IMR-90 (cell line): ENCODE measurements around the gene TXNL4B. TPM values are rescaled to one million over a fixed set of nuclear protein-coding genes. Genes with fewer than 3 reads are reported as not detected.

Experiments
- ATAC-seq: fragments of 200-7000 bp; cut with Tn5 transposase; 2 replicates; pipeline ENCODE4 v1.9.1; 2020; ENCODE audit warnings: low read depth, mild to moderate bottlenecking, moderate library complexity
- BruUV-seq: library from RNA; stranded (reverse); fragments of 400-500 nt; replicated peaks from 2 replicates; lab custom pipeline; 2021; lab: Mats Ljungman, UMichigan
- CTCF ChIA-PET: fragments of 300-600 bp; formaldehyde crosslinking; extraction: SDS; loops from one replicate; lab custom pipeline; 2021; ENCODE audit warnings: antibody characterized with exemption; lab: Yijun Ruan, JAX
- POLR2A ChIA-PET: fragments of 300-600 bp; sonication (Branson Sonifier 250); formaldehyde crosslinking; loops from one replicate; lab custom pipeline; 2022; ENCODE audit warnings: antibody characterized with exemption; ENCODE audit not compliant: unreplicated experiment; lab: Charles Lee
- DNase-seq: peaks from one replicate; pipeline ENCODE4 v3.0.0; 2013
- H2AFZ ChIP-seq: replicated peaks from 2 replicates; pipeline ENCODE3; 2013; ENCODE audit warnings: low read length, mild to moderate bottlenecking; ENCODE audit not compliant: poor library complexity
- H2AK5ac ChIP-seq: 2 replicates; pipeline ENCODE4 v1.6.1; 2013; ENCODE audit warnings: low read depth, low read length, inconsistent platforms
- H2AK9ac ChIP-seq: replicated peaks from 2 replicates; pipeline ENCODE3; 2013; ENCODE audit warnings: mild to moderate bottlenecking, low read depth, low read length, moderate library complexity; ENCODE audit not compliant: poor library complexity
- H2BK120ac ChIP-seq: 2 replicates; pipeline ENCODE4 v1.6.1; 2013; ENCODE audit warnings: low read depth, low read length, inconsistent platforms
- H2BK15ac ChIP-seq: 3 replicates; pipeline ENCODE4 v1.6.1; 2013; ENCODE audit warnings: low read depth, low read length, inconsistent platforms
- H2BK20ac ChIP-seq: 2 replicates; pipeline ENCODE4 v1.6.1; 2013; ENCODE audit warnings: low read depth, mild to moderate bottlenecking, inconsistent platforms, low read length, moderate library complexity
- H2BK5ac ChIP-seq: 2 replicates; pipeline ENCODE4 v1.6.1; 2013; ENCODE audit warnings: mild to moderate bottlenecking, low read depth, low read length, inconsistent platforms; ENCODE audit not compliant: poor library complexity, severe bottlenecking
- H3K14ac ChIP-seq: replicated peaks from 2 replicates; pipeline ENCODE4 v1.6.1; 2013; ENCODE audit warnings: low read depth, low read length, inconsistent platforms
- H3K18ac ChIP-seq: 2 replicates; pipeline ENCODE4 v1.6.1; 2013; ENCODE audit warnings: low read depth, low read length, control low read depth
- H3K23ac ChIP-seq: 2 replicates; pipeline ENCODE4 v1.6.1; 2013; ENCODE audit warnings: low read depth, low read length, inconsistent platforms
- H3K27ac ChIP-seq: 2 replicates; pipeline ENCODE4 v1.5.1; 2013; ENCODE audit warnings: mild to moderate bottlenecking, control low read depth, low read length; ENCODE audit not compliant: insufficient read depth
- H3K27me3 ChIP-seq: 2 replicates; pipeline ENCODE4 v1.6.1; 2013; ENCODE audit warnings: low read length; ENCODE audit not compliant: control insufficient read depth, insufficient read depth
- H3K36me3 ChIP-seq: 2 replicates; pipeline ENCODE4 v1.6.1; 2013; ENCODE audit warnings: low read length, mixed read lengths; ENCODE audit not compliant: control insufficient read depth, insufficient read depth
- H3K4ac ChIP-seq: 2 replicates; pipeline ENCODE4 v1.6.1; 2013; ENCODE audit warnings: low read depth, low read length, inconsistent platforms
- H3K4me1 ChIP-seq: 2 replicates; pipeline ENCODE4 v1.6.1; 2013; ENCODE audit warnings: low read length, mixed read lengths; ENCODE audit not compliant: control insufficient read depth, insufficient read depth
- H3K4me2 ChIP-seq: 2 replicates; pipeline ENCODE4 v1.6.1; 2013; ENCODE audit warnings: low read depth, mild to moderate bottlenecking, control low read depth, low read length, moderate library complexity
- H3K4me3 ChIP-seq: 2 replicates; pipeline ENCODE4 v1.5.1; 2013; ENCODE audit warnings: low read depth, mild to moderate bottlenecking, control low read depth, low read length, moderate library complexity; ENCODE audit not compliant: insufficient read depth
- H3K56ac ChIP-seq: 2 replicates; pipeline ENCODE4 v1.6.1; 2013; ENCODE audit warnings: low read length, inconsistent platforms; ENCODE audit not compliant: insufficient read depth; ENCODE audit errors: extremely low read depth
- H3K79me1 ChIP-seq, 2 experiments: 2 replicates each; pipeline ENCODE4 v1.6.1; 2013; ENCODE audit warnings: low read length in 2 of 2, inconsistent platforms in 1 of 2, low read depth in 1 of 2
- H3K9ac ChIP-seq: 2 replicates; pipeline ENCODE4 v1.6.1; 2013; ENCODE audit warnings: low read depth, low read length, control low read depth
- H3K9me1 ChIP-seq: 2 replicates; pipeline ENCODE4 v1.6.1; 2013; ENCODE audit warnings: low read length, inconsistent platforms; ENCODE audit not compliant: insufficient read depth
- H3K9me3 ChIP-seq: 2 replicates; pipeline ENCODE4 v1.6.1; 2013; ENCODE audit warnings: low read length; ENCODE audit not compliant: control insufficient read depth, insufficient read depth
- H4K20me1 ChIP-seq: 2 replicates; pipeline ENCODE4 v1.6.1; 2013; ENCODE audit warnings: low read length, inconsistent platforms; ENCODE audit not compliant: insufficient read depth
- H4K5ac ChIP-seq: 2 replicates; pipeline ENCODE4 v1.6.1; 2013; ENCODE audit warnings: mild to moderate bottlenecking, low read depth, low read length, control low read depth
- H4K8ac ChIP-seq, 2 experiments: 2 replicates each; pipeline ENCODE4 v1.6.1; 2013; ENCODE audit warnings: low read depth in 2 of 2, low read length in 2 of 2, control low read depth in 1 of 2, inconsistent platforms in 1 of 2
- H4K91ac ChIP-seq: 2 replicates; pipeline ENCODE4 v1.6.1; 2013; ENCODE audit warnings: low read depth, low read length, inconsistent platforms; ENCODE audit not compliant: insufficient read depth
- CTCF ChIP-seq: conservative IDR thresholded peaks from 2 replicates; pipeline ENCODE4 v1.5.1; 2012; ENCODE audit warnings: mild to moderate bottlenecking, low read depth, low read length, improper control_type of control experiment
- POLR2A ChIP-seq: IDR thresholded peaks from 2 replicates; pipeline ENCODE4 v1.6.1; 2012; ENCODE audit warnings: mild to moderate bottlenecking, low read depth, low read length
- WGBS, 2 experiments: methylation state at CpG; one replicate each; pipeline versions ENCODE4 v1.1.5 to v1.1.7; 2013; ENCODE audit warnings: missing lambda C conversion rate in 2 of 2; ENCODE audit not compliant: insufficient read length in 1 of 2; ENCODE audit errors: extremely low coverage in 2 of 2; 5-methylcytosine and 5-hydroxymethylcytosine counted together
- dilution Hi-C: fragments of 300-500 bp; cut with HindIII; formaldehyde crosslinking; loops from one replicate; pipeline ENCODE4 v1.14.3; 2018; ENCODE audit warnings: low sequenced_read_pairs; ENCODE audit not compliant: unreplicated experiment
- in situ Hi-C: fragments of 300-500 bp; cut with MboI; formaldehyde crosslinking; loops from 3 replicates; pipeline ENCODE4 v1.14.3; 2019; ENCODE audit warnings: low sequenced_read_pairs, inconsistent platforms, mixed read lengths
- intact Hi-C: fragments of 100-400 bp; cut with micrococcal nuclease; formaldehyde crosslinking; loops from 2 replicates; pipeline ENCODE4 v1.10.0; 2022
- polyA plus RNA-seq, 3 experiments: library from polyadenylated mRNA; depleted of rRNA; stranded (reverse); fragments of >200 nt; gene quantifications; 2 replicates each; pipeline ENCODE4 v1.2.3, GENCODE V29; 2012; ENCODE audit warnings: low replicate concordance in 1 of 3
- total RNA-seq: library from RNA; depleted of rRNA; stranded (reverse); fragments of >200 nt; gene quantifications from 2 replicates; pipeline ENCODE4 v1.2.3, GENCODE V29; 2012
- TF ChIP-seq, protein P1 (sequence below): fragments of 150-350 bp; IDR thresholded peaks from 2 replicates; pipeline ENCODE4 v1.6.1; 2016; ENCODE audit warnings: low read depth, mild to moderate bottlenecking, low read length, moderate library complexity, borderline replicate concordance

The TXNL4B gene
- total and polyA plus RNA-seq, 2 of the 4 experiments (the other 2 are of a cell fraction) = 5.4 to 8.6 TPM

GRCh38 chr16:72123426-72123825, 30.0 kb upstream of the TXNL4B start:
- H2AK9ac ChIP-seq = no peak overlapping the region
- H2BK5ac ChIP-seq = no peak overlapping the region
- in situ Hi-C loops (loop anchor here (10.0 kb wide), 1 partner anchor 341 kb away; no protein-coding TSS in a partner anchor), intact Hi-C loops (loop anchor here (10.0 kb wide), 4 partner anchors 281 to 1911 kb away; no protein-coding TSS in a partner anchor), dilution Hi-C loops (no loop called here)
- no peak overlapping the region for H3K27ac ChIP-seq
- ATAC-seq (no peak), DNase-seq (no peak)
- no peak overlapping the region for H2BK15ac ChIP-seq
- H3K9me1 ChIP-seq = no peaks in the 10 kb centered on the region
- no peak overlapping the region for H3K23ac ChIP-seq
- H3K27me3 ChIP-seq = peaks cover 3% of the 10 kb centered on the region; the same call in 1 of the 2 replicates
- ChIA-PET CTCF (interaction anchor here (1.5 kb wide), 2 partner anchors 350 to 1756 kb away, joined by 3 to 5 read pairs; no protein-coding TSS in a partner anchor), POLR2A (no interaction called here)
- no peak overlapping the region for H2BK120ac ChIP-seq
- no peak overlapping the region for H3K56ac ChIP-seq
- no peak overlapping the region for H3K4me3 ChIP-seq
- no TSS peak for BruUV-seq
- no peaks in the 10 kb centered on the region for H3K9me3 ChIP-seq
- H3K9ac ChIP-seq = no peak overlapping the region
- 53% methylated on average over 3 of the region's 8 CpGs; no CpG with 5 or more reads in 1 of the 2 experiments for WGBS, 2 experiments
- H3K14ac ChIP-seq = no peak overlapping the region
- peak overlapping the region; percentile 61 for H2AFZ ChIP-seq
- no peak overlapping the region for H4K91ac ChIP-seq
- no peaks in the 10 kb centered on the region for H3K36me3 ChIP-seq
- H3K4me2 ChIP-seq = no peak overlapping the region
- 0 out of 2 replicates have a peak, but pooled peaks cover 4% of the 10 kb centered on the region for H4K20me1 ChIP-seq
- TF ChIP-seq POLR2A (no peak), CTCF (no peak)
- TF ChIP-seq, protein P1, sequence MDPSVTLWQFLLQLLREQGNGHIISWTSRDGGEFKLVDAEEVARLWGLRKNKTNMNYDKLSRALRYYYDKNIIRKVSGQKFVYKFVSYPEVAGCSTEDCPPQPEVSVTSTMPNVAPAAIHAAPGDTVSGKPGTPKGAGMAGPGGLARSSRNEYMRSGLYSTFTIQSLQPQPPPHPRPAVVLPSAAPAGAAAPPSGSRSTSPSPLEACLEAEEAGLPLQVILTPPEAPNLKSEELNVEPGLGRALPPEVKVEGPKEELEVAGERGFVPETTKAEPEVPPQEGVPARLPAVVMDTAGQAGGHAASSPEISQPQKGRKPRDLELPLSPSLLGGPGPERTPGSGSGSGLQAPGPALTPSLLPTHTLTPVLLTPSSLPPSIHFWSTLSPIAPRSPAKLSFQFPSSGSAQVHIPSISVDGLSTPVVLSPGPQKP = no peak
- H2AK5ac ChIP-seq = no peak overlapping the region
- H3K18ac ChIP-seq = no peak overlapping the region
- H3K4me1 ChIP-seq = no peaks in the 10 kb centered on the region
- no peak overlapping the region for H4K5ac ChIP-seq
- H3K79me1 ChIP-seq = no peaks in the 10 kb centered on the region
- no peak overlapping the region for H2BK20ac ChIP-seq
- no peak overlapping the region for H4K8ac ChIP-seq
- no peak overlapping the region for H3K4ac ChIP-seq
